Erythroblast (primary cell): ENCODE data around the gene SUPT4H1.
"Not testable (repeated sequence)": the region's sequence is repeated elsewhere in the genome, so short reads cannot be mapped to it uniquely, and the experiment has no call there.

Experiments used
- DNase-seq, 2 experiments: peaks; one replicate each; lab custom pipeline; 2025; lab: John Stamatoyannopoulos, UW
- GATA1 ChIP-seq: IDR thresholded peaks from 2 replicates; pipeline ENCODE4 v1.6.1; 2011; ENCODE audit warnings: low read depth, mild to moderate bottlenecking, control low read depth, low read length, moderate library complexity
- POLR2A ChIP-seq: IDR thresholded peaks from 2 replicates; pipeline ENCODE4 v1.6.1; 2011; ENCODE audit warnings: mild to moderate bottlenecking, low read length

The SUPT4H1 gene

DNA sequence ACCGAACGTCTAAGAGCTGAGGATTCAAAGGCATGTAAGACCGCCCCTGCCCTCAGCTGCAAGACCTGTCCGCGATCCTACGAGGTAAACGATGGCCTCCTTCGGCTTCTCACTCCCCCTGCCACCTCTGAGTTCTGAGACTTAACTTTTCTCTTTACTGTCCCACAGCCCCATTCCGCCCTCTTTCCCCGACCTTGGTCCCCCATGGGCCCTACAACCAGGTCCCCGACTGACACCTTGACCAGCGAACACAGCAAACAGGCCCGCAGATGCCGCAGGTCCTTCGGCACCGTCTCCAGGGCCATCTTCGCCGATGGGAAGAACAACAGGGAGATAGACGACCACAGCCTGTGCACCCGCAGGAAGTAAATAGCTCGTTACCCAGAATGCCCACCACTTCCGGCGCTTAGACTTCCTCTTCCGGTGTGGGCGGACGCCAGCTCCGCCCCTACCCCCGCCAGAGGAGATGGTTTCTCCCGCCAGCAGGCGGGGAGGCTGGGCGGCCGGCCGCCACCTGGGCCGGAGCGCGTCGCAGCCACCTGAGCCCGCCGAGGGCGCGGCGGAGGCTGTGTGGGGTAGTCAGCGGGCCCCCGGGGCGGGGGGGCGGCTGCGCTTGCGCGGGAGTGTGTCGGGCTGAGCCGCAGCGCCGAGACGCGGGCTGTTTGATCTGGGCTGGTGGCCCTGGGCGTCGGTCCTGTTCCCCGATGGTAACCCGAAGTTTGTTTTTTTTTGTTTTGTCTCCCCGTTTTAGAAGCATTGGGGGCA, at the start of gene SUPT4H1:
TSS of gene SUPT4H1 (minus strand) at position 371 of the 765 bp plus-strand sequence. CDS start at position 305, 66 bp downstream.
- TF ChIP-seq POLR2A (peak; percentile 98), GATA1 (no peak)
- DNase-seq, result peak; percentile 97

- no peak for DNase-seq
- TF ChIP-seq POLR2A, result no peak
- no peak for TF ChIP-seq GATA1
These were observed 49.3 kb upstream of the SUPT4H1 start for GRCh38 chr17:58401287-58401686.

DNA sequence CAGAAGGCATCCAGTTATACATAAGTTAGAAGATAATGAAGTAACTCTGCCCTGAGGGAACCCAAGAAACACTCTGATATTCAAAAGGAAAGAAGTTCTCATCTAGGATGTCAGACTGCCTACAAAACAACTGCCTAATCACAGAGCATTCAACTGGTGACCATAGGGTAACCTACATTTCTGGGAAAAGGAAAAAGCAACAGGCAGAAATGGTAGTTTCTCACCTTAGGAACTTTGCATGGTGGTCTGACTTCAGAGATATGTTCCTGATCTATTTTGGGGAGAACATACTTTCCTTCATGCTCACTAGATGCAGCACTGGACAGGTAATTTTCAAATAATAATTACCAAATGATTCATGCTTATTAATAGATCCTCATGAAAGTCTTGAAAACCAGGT, 48.8 kb upstream of the SUPT4H1 start:
- no peak for TF ChIP-seq GATA1
- no peak for TF ChIP-seq POLR2A
- no peak for DNase-seq

- TF ChIP-seq POLR2A, result no peak
- TF ChIP-seq GATA1, result no peak
- no peak for DNase-seq
These were observed 48.0 kb upstream of the SUPT4H1 start for GRCh38 chr17:58399974-58400373.

GRCh38 chr17:58398574-58399266, 46.7 kb upstream of the SUPT4H1 start:
- DNase-seq, result no peak
- no peak for TF ChIP-seq POLR2A
- TF ChIP-seq GATA1, result no peak

GRCh38 chr17:58397421-58397820, 45.4 kb upstream of the SUPT4H1 start:
- DNase-seq, result not testable (repeated sequence)

DNA sequence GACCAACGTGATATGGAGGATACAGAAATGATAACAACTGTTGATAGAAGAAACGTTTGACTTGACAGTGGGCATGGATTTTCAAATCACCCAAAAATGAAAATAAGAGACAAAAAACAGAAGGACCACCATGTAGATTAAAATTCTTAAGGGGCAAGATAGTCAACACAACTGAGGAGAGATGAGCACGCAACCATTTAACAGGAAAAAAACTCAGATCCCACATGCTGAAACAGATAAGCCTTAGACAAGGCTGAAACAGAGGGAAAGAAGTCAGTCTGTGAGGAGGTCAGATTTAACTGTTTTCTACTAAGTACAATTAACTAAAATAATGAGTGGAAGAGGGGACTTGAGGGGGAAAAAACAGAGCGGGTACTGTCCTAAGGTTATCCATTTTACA, 44.2 kb upstream of the SUPT4H1 start:
- DNase-seq, result no peak
- TF ChIP-seq POLR2A, result no peak
- TF ChIP-seq GATA1, result no peak

DNA sequence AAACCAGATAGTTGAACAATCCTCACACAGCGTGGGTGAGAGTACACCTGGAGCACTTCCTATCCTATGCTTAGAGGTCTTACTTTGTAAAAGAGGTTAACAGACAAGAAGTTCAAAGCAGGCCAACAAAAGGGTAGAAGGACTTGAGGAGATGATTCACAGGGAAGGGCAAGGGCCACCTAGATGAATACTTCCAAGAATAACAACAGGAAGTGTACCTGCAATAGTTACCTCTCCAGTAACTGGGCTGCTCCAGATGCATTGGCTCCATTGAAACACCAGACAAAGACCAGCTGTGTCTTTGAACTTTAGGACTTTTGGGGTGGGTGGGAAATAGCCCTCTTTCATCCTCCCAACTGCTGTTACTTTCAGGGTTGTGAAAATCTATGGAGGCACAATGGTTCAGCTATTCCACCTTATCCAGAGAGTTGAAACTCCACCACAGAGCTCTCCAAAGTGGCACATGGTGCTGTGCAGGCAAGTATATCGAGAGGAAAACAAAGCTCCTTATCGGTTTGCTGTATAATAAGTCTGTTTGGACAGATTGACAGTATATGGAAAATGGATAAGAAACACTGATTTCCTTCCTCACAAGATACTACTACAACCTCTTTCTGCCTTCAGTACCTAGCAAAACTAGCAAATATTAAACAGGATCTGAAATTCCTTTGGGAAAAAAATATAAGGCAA, 42.7 kb upstream of the SUPT4H1 start:
- no peak for TF ChIP-seq GATA1
- no peak for TF ChIP-seq POLR2A
- DNase-seq, result no peak

- DNase-seq, result peak; percentile 91 to 94
- TF ChIP-seq GATA1 (no peak), POLR2A (no peak)
These were observed 39.4 kb upstream of the SUPT4H1 start for GRCh38 chr17:58391302-58391984.

DNA sequence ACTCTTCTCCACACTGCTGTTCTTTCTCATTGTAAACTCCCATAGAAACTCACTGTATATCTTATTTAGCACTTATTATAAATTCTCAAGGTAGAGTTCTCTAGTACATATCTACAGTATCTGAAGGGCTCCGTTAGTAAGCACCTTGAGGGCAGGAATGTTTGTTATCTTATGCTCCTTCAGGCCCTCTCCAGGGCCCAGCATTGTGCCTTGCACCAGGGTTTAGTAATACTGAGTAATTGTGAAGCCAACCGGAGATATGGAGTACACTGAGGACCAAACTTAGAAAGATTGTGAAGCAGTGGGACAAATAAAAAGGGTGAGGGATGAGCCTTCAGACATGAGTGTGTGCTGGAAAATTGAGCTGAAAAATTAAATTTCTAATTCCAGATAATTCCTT, 38.9 kb upstream of the SUPT4H1 start:
- peak in 1 of 2 experiments; percentile 30 for DNase-seq
- TF ChIP-seq POLR2A (no peak), GATA1 (no peak)

GRCh38 chr17:58388302-58389190, 36.5 kb upstream of the SUPT4H1 start:
- no peak for DNase-seq
- TF ChIP-seq POLR2A (no peak), GATA1 (no peak)

DNA sequence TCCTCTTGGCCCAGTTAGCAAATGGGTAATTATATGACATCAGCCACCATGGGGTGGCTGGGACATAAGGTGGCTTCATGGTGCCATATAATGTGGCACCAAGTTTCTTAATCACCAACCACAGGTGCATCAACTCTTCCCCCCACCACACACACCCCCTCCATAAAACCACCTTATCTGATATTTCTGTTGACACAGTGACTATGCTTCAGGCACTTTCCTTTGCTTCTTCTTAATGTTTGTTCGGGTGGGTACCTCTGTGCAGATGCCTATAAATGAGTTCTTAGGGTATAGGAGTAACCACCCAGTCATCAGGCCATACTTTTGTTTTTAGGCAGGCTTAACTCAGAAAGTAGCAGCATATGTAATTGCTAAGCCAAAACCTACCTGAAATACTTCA, 35.8 kb upstream of the SUPT4H1 start:
- DNase-seq, result peak in 1 of 2 experiments; percentile 49
- TF ChIP-seq GATA1, result no peak
- TF ChIP-seq POLR2A, result no peak
